GM18868 (cell line): ENCODE results near the gene RALGPS2.
"Not testable (repeated sequence)": the region's sequence is repeated elsewhere in the genome, so short reads cannot be mapped to it uniquely, and the experiment has no call there.

ENCODE experiments used
- ATAC-seq: cut with Tn5 transposase; IDR thresholded peaks from one replicate; pipeline ENCODE4 v1.9.1; 2021; ENCODE audit warnings: mild to moderate bottlenecking, moderate library complexity; ENCODE audit not compliant: unreplicated experiment

The RALGPS2 gene

GRCh38 chr1:178776553-178776952 lies 51.5 kb downstream of the RALGPS2 start:
- no peak for ATAC-seq

DNA sequence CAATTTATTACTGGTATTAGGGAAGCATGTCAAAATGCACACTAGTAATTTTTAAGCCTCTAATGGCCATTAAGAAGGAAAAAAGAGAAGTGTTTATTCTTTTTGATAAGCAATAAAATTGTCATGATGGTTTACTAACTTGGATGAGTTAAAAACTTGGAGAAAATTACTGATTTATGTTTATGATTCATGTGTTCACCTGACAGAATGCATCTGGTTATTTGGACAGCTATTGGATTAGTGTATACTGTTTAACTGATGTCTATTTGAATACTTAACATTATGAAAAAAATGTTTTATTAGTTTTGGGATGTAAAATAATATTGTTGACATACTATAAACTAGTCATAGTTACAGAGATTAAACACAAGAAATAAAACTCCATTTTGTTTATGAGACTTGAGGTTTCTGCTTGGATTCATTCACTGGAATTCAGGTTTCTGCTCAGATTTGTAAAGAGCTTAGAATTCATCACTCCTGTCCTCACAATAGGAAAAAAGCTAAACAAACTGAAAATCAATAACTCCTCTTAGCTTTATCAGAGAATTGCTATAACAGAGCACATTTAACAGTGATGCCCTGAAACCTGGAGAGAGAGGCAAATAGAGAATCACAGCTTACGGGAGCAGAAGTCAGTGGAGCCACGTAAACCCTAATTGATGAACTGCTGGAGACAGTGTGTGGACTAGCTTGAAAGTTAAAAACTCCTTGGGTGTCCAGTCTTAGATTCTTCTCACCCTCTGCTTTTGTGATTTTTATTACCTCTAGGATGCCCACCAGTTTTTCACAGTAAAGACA lies 56.7 kb downstream of the RALGPS2 start:
- ATAC-seq = no peak

- no peak for ATAC-seq
Measured at GRCh38 chr1:178784131-178784536, 59.1 kb downstream of the RALGPS2 start.

- ATAC-seq = no peak
Measured at GRCh38 chr1:178792394-178792793, 67.3 kb downstream of the RALGPS2 start.

GRCh38 chr1:178796013-178796412 lies 71.0 kb downstream of the RALGPS2 start:
- no peak for ATAC-seq

- ATAC-seq = no peak
Measured at GRCh38 chr1:178797590-178797989, 72.5 kb downstream of the RALGPS2 start.

GRCh38 chr1:178798232-178798861 lies 73.3 kb downstream of the RALGPS2 start:
- ATAC-seq = no peak

- no peak for ATAC-seq
Measured at GRCh38 chr1:178802873-178803272, 77.8 kb downstream of the RALGPS2 start.

DNA sequence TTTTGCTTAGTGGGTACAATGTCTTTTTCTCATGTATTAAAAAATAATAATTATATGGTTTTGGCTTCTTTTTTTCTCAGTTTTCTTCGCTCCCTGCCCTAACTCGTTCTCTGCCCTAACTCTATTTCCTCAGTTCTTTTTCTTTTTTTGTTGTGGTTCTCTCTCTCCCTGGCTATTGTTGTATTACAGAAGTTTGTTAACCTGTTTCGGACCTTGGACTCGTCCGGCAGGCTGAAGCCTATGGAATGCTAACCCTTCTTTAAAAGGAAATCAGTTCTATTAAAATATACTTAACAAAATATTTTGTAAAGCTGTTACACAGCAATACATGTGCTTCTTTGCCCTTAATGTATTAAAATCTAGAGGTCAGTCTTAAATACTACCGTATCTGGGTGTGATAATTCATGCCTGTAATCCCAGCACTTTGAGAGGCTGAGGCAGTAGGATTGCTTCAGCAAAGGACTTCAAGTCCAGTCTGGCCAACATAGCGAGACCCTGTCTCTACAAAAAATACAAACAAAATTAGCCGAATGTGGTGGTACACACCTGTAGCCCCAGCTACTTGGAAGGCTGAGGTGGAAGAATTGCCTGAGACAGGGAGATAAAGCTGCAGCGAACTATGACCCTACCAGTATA lies 81.7 kb downstream of the RALGPS2 start:
- no peak for ATAC-seq

GRCh38 chr1:178808529-178808928 lies 83.5 kb downstream of the RALGPS2 start:
- ATAC-seq = no peak

DNA sequence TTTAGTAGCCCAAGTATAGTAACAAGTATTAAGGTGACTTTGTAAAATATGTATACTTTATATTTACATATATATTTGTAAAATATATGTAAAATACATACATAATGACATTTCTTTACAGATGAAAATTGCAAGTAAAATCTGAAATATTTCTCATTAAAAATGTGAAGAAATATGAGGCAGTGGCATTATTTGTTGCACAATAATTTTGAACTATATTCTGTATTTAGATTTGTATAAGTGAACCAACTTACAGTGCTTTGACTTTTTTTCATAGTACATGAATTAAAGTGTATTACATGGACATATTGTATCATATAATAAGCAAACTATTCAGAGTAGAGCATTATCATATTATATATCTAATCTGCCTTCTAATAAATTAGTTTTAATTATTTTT lies 85.5 kb downstream of the RALGPS2 start:
- ATAC-seq = no peak

DNA sequence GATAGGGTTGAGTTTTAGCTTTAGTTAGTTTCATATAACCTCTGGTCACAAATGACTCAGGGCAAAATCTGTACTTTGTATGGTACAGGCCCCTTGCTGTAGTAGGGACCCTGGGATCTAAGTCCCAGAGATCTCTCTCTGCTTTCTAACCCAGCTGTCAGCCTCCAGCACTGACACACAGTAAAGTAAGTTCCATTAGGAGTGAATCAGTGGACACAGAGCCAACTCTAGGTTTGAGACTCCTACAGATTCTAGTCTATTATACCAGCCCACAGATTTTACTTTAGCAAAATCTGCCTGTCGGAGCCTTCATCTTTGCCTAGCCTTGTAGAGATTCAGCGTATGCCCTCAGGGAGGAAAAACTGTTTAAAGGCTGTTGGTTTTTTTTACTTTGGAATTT lies 93.4 kb downstream of the RALGPS2 start:
- no peak for ATAC-seq

- no peak for ATAC-seq
Measured at GRCh38 chr1:178819123-178819522, 94.1 kb downstream of the RALGPS2 start.

- no peak for ATAC-seq
Measured at GRCh38 chr1:178821134-178821866, 96.3 kb downstream of the RALGPS2 start.

GRCh38 chr1:178825167-178825566 lies 100.1 kb downstream of the RALGPS2 start:
- ATAC-seq = no peak

GRCh38 chr1:178844436-178844835 lies 119.4 kb downstream of the RALGPS2 start:
- no peak for ATAC-seq

DNA sequence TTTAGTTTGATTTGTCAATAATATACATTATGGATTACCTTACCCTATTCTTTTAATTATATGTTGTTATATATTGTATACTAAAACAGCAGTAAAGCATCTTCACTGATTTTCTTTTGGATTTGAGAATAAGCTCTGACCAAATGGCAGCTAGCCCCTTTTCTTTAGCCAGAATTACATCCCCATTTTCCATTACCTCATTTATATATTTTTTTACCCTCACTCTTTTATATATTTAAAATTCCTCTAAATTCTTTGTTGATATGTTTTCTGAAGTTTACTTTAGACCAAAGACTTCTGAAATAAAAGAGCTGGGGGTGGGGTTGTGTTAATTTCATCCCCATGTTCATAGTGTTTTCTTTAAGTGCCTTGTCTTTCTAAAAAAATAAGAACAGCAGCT lies 121.3 kb downstream of the RALGPS2 start:
- no peak for ATAC-seq

DNA sequence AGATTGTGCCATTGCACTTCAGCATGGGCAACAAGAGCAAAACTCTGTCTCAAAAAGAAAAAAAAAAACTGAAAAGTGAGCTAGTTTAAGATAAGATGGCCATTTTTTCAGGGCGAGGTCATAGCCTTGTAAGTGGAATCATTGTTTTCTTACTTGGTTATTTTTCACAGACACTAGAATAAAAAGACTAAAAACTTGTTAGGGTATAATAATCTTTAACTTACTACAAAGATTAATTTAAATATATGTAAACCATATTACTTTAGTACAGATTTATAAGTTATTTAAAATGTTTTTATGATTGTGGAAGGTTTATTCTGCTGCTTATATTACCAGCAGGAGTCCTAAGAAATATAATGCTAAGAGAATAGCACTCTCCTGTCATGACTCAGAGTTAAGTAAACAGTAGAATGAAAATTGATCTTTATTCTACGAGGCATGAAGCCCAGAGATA lies 122.4 kb downstream of the RALGPS2 start:
- ATAC-seq = no peak

- not testable (repeated sequence) for ATAC-seq
Measured at GRCh38 chr1:178847919-178848318, 122.9 kb downstream of the RALGPS2 start.

DNA sequence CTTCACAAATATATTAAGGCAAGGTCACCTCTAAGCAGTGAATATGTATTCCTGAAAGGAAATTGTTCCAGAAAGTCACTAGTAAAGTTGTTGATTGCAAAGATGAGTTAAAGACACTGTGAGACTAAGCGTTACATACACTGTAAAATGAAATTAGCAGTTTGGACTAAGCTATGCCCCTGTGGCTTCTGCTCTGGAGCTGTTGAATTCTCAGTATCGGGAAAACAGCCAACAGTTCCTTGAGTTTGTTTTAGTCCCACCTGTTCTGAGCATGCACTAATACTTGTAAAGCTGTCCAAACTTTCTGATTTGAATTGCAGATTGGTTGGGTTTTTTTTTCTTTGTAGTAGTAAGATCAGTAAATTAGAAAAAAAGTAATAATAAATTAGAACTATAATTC lies 124.9 kb downstream of the RALGPS2 start:
- ATAC-seq = no peak

DNA sequence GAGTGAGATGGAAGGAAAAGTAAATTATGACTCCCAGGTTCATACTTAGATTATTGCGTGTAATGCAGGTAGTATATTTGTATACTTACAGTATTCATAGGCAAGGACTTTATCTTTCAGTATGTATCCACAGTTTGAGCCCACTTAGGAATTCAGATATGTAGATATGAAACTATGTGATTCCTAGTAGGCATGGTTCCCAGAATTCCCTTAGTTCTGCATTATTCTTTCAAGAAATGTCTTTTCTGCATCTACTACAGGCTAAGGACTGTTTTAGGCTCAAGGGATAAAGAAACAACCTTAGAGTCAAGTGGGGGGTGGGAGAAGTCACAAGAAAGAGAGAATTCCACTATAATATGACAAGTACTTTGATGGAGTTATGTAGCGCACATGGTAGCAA lies 132.1 kb downstream of the RALGPS2 start:
- ATAC-seq = no peak
